Esophagus squamous epithelium (tissue), 5 donors: Measurements from ENCODE around the gene LRRC28. TPM values are rescaled to one million over a fixed set of nuclear protein-coding genes. Genes with fewer than 3 reads are reported as not detected.

Source experiments
- DNase-seq: peaks from one replicate; lab custom pipeline; 2025; lab: John Stamatoyannopoulos, UW
- H3K27ac ChIP-seq, 4 donors: fragments of 200-600 bp; sonication (generic); one replicate each; pipeline ENCODE4 v1.5.1; 2016 to 2019; ENCODE audit warnings: mild to moderate bottlenecking in 1 of 4
- H3K27me3 ChIP-seq, 4 donors: fragments of 200-600 bp; sonication (generic); 1 replicate in 3 of 4; 2 replicates in 1 of 4; pipeline versions ENCODE4 v1.5.1 to v1.6.0; 2017 to 2021; ENCODE audit warnings: antibody characterized with exemption in 1 of 4
- H3K36me3 ChIP-seq, 3 donors: fragments of 200-600 bp; sonication (generic); one replicate each; pipeline ENCODE4 v1.5.1; 2016 to 2019
- H3K4me1 ChIP-seq, 3 donors: fragments of 200-600 bp; sonication (generic); one replicate each; pipeline ENCODE4 v1.5.1; 2017 to 2019
- H3K4me3 ChIP-seq, 4 donors: fragments of 200-600 bp; sonication (generic); 1 replicate in 3 of 4; 2 replicates in 1 of 4; pipeline ENCODE4 v1.5.1; 2016 to 2019; ENCODE audit warnings: mild to moderate bottlenecking in 2 of 4, moderate library complexity in 1 of 4
- H3K9me3 ChIP-seq, 3 donors: fragments of 200-600 bp; sonication (generic); one replicate each; pipeline ENCODE4 v1.5.1; 2016 to 2019
- POLR2A ChIP-seq, 4 donors: fragments of 450-650 bp; IDR thresholded peaks; one replicate each; pipeline ENCODE4 v1.6.1; 2017; ENCODE audit warnings: antibody characterized with exemption in 4 of 4, mild to moderate bottlenecking in 4 of 4, moderate library complexity in 3 of 4
- WGBS, 2 donors: methylation state at CpG; one replicate each; pipeline ENCODE4 v1.1.5; 2018; 5-methylcytosine and 5-hydroxymethylcytosine counted together
- intact Hi-C: fragments of 100-400 bp; cut with DNase I; formaldehyde crosslinking; loops from one replicate; pipeline ENCODE4 v1.15.0; 2022
- total RNA-seq, 4 donors: library from RNA; depleted of rRNA; stranded (reverse); fragments of >200 nt; gene quantifications; one replicate each; pipeline ENCODE4 v1.1.0, GENCODE V29; 2016
- TF ChIP-seq, protein P1 (sequence below), 6 experiments: fragments of 450-650 bp in 4 of 6; fragments of 200-600 bp in 2 of 6; sonication (generic) in 2 of 6; IDR thresholded peaks; one replicate each; pipeline ENCODE4 v1.5.1; 2016 to 2019; ENCODE audit warnings: antibody characterized with exemption in 6 of 6, mild to moderate bottlenecking in 4 of 6, moderate library complexity in 4 of 6
- donor health status: DM: yes; HTN: yes; CAD: no.

LRRC28 gene
- total RNA-seq, 4 donors from 2014 or later = 31.7 to 41.7 (median 34.6) TPM

DNA sequence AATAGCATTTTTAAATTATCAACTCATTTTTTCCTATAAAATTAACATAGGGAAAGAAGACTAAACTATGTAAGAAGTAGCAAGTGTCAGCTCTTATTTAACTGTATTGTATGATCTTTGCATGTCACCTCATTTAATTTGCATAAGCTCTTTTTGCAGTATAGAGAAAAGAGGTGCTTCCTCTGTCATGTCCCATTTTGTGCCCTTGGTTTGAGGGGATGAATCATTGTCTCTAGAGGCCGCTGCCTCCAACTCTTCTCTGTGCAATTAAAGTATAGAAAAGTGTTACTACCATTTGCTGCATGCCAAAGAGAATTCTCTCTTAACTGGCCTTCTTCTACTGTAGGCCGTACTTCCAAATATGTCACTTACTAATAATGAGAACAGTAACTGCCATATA lies 93.4 kb downstream of the LRRC28 start:
- Histone ChIP-seq H3K9me3 (no peaks in the 10 kb centered on the region), H3K27me3 (no peaks in the 10 kb centered on the region), H3K4me3 (no peak overlapping the region), H3K4me1 (peaks cover 0 to 31% (median 7%) of the 10 kb centered on the region in 3 donors), H3K27ac (no peak overlapping the region), H3K36me3 (no peaks in the 10 kb centered on the region)
- WGBS, 2 donors = 88 to 90% methylated on average over 2 of the region's 2 CpGs
- TF ChIP-seq, protein P1, sequence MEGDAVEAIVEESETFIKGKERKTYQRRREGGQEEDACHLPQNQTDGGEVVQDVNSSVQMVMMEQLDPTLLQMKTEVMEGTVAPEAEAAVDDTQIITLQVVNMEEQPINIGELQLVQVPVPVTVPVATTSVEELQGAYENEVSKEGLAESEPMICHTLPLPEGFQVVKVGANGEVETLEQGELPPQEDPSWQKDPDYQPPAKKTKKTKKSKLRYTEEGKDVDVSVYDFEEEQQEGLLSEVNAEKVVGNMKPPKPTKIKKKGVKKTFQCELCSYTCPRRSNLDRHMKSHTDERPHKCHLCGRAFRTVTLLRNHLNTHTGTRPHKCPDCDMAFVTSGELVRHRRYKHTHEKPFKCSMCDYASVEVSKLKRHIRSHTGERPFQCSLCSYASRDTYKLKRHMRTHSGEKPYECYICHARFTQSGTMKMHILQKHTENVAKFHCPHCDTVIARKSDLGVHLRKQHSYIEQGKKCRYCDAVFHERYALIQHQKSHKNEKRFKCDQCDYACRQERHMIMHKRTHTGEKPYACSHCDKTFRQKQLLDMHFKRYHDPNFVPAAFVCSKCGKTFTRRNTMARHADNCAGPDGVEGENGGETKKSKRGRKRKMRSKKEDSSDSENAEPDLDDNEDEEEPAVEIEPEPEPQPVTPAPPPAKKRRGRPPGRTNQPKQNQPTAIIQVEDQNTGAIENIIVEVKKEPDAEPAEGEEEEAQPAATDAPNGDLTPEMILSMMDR (IDR thresholded peaks at IDR 0.05) = no peak
- no peak for TF ChIP-seq POLR2A (IDR thresholded peaks at IDR 0.05)
- intact Hi-C loops = no loop called here
- no peak for DNase-seq

- 87 to 97% methylated on average over 2 of the region's 2 CpGs for WGBS, 2 donors
- H3K36me3 ChIP-seq = no peaks in the 10 kb centered on the region
- peaks cover 0 to 31% (median 7%) of the 10 kb centered on the region in 3 donors for H3K4me1 ChIP-seq
- H3K9me3 ChIP-seq = no peaks in the 10 kb centered on the region
- TF ChIP-seq, protein P1 (IDR thresholded peaks at IDR 0.05) = no peak
- TF ChIP-seq POLR2A (IDR thresholded peaks at IDR 0.05) = no peak
- intact Hi-C loops = no loop called here
- no peak for DNase-seq
- H3K27me3 ChIP-seq = no peaks in the 10 kb centered on the region
- H3K4me3 ChIP-seq = no peak overlapping the region
- H3K27ac ChIP-seq = no peak overlapping the region
Observed at GRCh38 chr15:99345242-99345641, 94.0 kb downstream of the LRRC28 start.

DNA sequence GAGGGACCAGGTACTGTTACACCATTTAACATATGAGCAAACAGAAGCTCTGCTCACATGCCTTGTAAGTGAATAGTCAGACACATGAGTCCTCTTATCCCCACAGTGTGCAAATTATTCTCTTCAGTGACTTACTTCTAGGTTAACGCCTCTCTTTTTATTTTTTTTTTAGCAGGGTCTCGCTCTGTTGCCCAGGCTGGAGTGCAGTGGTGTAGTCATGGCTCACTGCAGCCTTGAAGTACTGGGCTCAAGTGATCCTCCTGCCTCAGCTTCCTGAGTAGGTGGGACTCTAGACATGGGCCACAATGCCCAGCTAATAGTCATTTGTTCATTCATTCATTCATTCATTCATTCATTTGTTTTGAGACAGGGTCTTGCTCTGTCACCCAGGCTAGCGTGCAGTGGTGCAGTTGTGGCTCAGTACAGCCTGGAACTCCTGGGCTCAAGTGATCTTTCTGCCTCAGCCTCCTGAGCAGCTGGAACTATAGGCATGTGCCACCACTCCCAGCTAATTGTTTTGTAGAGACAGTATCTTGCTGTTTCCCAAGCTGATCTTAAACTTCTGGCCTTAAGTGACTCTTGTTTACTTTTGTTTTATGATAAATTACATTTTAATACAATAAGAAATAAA lies 94.7 kb downstream of the LRRC28 start:
- no peak overlapping the region for H3K27ac ChIP-seq

DNA sequence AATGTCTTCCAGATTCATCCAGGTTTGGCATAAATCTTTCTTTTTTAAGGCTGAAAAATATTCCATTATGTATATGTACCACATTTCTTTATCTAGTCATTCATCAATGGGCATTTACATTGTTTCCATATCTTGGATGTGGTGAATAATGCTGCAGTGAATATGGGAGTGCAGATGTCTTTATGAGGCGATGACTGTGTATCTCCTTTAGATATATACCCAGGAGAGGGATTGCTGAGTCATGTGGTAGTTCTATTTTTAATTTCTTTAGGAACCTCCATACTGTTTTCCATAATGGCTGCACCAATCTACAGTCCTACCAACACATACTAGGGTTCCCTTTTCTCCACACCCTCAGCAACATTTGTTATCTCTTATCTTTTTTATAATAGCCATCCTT lies 96.3 kb downstream of the LRRC28 start:
- Histone ChIP-seq H3K9me3 (no peaks in the 10 kb centered on the region), H3K27me3 (no peaks in the 10 kb centered on the region), H3K36me3 (peaks cover 0 to 1% (median 0%) of the 10 kb centered on the region in 3 donors), H3K4me3 (no peak overlapping the region), H3K27ac (no peak overlapping the region), H3K4me1 (peaks cover 0 to 10% (median 0%) of the 10 kb centered on the region in 3 donors)
- DNase-seq = no peak
- intact Hi-C loops = no loop called here
- TF ChIP-seq, protein P1 (IDR thresholded peaks at IDR 0.05) = no peak
- no peak for TF ChIP-seq POLR2A (IDR thresholded peaks at IDR 0.05)
- WGBS, 2 donors = 90 to 100% methylated on average over 1 of the region's 1 CpG

More for the DNA sequence above, 94.7 kb downstream of the LRRC28 start:
- Histone ChIP-seq H3K27me3 (no peaks in the 10 kb centered on the region), H3K36me3 (no peaks in the 10 kb centered on the region), H3K9me3 (no peaks in the 10 kb centered on the region), H3K4me1 (peaks cover 0 to 25% (median 7%) of the 10 kb centered on the region in 3 donors), H3K4me3 (no peak overlapping the region)
- WGBS, 2 donors = 85 to 92% methylated on average over 3 of the region's 3 CpGs
- intact Hi-C loops = no loop called here
- no peak for TF ChIP-seq POLR2A (IDR thresholded peaks at IDR 0.05)
- DNase-seq = no peak

DNA sequence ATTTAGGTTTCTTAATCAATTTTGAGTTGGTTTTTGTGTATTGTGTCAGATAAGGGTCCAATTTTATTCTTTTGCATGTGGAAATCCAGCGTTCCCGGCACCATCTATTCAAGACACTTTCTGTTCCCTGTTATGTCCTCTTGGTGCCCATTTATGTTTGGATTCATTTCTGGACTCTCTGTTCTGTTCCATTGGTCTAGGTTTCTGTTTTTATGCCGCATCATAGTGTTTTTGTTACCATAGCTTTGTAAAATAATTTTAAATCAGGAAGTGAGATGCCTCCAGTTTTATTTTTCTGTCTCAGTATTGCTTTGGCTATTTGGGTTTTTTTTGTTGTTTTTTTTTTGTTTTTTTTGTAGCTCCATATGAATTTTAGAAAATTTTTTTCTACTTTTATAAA lies 97.1 kb downstream of the LRRC28 start:
- H3K27me3 ChIP-seq = no peaks in the 10 kb centered on the region
- WGBS, 2 donors = 90 to 95% methylated on average over 3 of the region's 3 CpGs
- peaks cover 0 to 10% (median 0%) of the 10 kb centered on the region in 3 donors for H3K4me1 ChIP-seq
- H3K9me3 ChIP-seq = no peaks in the 10 kb centered on the region
- H3K4me3 ChIP-seq = no peak overlapping the region
- H3K36me3 ChIP-seq = peaks cover 0 to 10% (median 0%) of the 10 kb centered on the region in 3 donors
- H3K27ac ChIP-seq = no peak overlapping the region
- TF ChIP-seq POLR2A (IDR thresholded peaks at IDR 0.05) = no peak
- TF ChIP-seq, protein P1 (IDR thresholded peaks at IDR 0.05) = no peak
- intact Hi-C loops = no loop called here
- DNase-seq = no peak
